GM12878 (cell line): ENCODE measurements around the gene ZNF462. TPM values are rescaled to one million over a fixed set of nuclear protein-coding genes. Genes with fewer than 3 reads are reported as not detected.

Source experiments
- ATF7 ChIP-seq: fragments of 450-650 bp; IDR thresholded peaks from 2 replicates; pipeline ENCODE4 v1.6.1; 2016; ENCODE audit warnings: low read depth, mild to moderate bottlenecking
- CEBPB ChIP-seq, 2 experiments: fragments of 150-350 bp in 1 of 2; IDR thresholded peaks; 2 replicates each; pipeline ENCODE4 v1.6.1; 2012 to 2014; ENCODE audit warnings: low read depth in 2 of 2, low read length in 2 of 2, borderline replicate concordance in 1 of 2, inconsistent platforms in 1 of 2
- CHD2 ChIP-seq: IDR thresholded peaks from 2 replicates; pipeline ENCODE4 v1.6.1; 2011; ENCODE audit warnings: low read depth, low read length, improper control_type of control experiment, borderline replicate concordance
- ELK1 ChIP-seq: IDR thresholded peaks from 2 replicates; pipeline ENCODE4 v1.6.1; 2012; ENCODE audit warnings: low read depth, low read length, improper control_type of control experiment
- ETV6 ChIP-seq, 2 experiments: fragments of 450-650 bp in 1 of 2; IDR thresholded peaks in 1 of 2; conservative IDR thresholded peaks in 1 of 2; 2 replicates each; pipeline ENCODE4 v1.6.1; 2014; ENCODE audit warnings: antibody characterized with exemption in 1 of 2, borderline replicate concordance in 1 of 2, low read depth in 1 of 2, mild to moderate bottlenecking in 1 of 2, moderate library complexity in 1 of 2
- FOXK2 ChIP-seq: fragments of 450-650 bp; IDR thresholded peaks from 2 replicates; pipeline ENCODE4 v1.6.1; 2017; ENCODE audit warnings: mild to moderate bottlenecking, moderate library complexity
- FOXM1 ChIP-seq: IDR thresholded peaks from 2 replicates; pipeline ENCODE4 v1.6.1; 2012; ENCODE audit warnings: low read depth, mild to moderate bottlenecking, inconsistent platforms, low read length, moderate library complexity
- GATAD2B ChIP-seq: fragments of 450-650 bp; conservative IDR thresholded peaks from 2 replicates; pipeline ENCODE4 v1.6.1; 2017; ENCODE audit warnings: low read depth, mild to moderate bottlenecking, moderate library complexity
- HDGF ChIP-seq: fragments of 450-650 bp; IDR thresholded peaks from 2 replicates; pipeline ENCODE4 v1.6.1; 2016; ENCODE audit warnings: antibody characterized with exemption
- MEF2B ChIP-seq: fragments of 450-650 bp; IDR thresholded peaks from 2 replicates; pipeline ENCODE4 v1.6.1; 2018; ENCODE audit warnings: mild to moderate bottlenecking, moderate library complexity; ENCODE audit not compliant: partially characterized antibody, poor library complexity, severe bottlenecking
- MTA3 ChIP-seq: IDR thresholded peaks from 2 replicates; pipeline ENCODE4 v1.6.1; 2012; ENCODE audit warnings: low read length, inconsistent platforms, borderline replicate concordance
- NBN ChIP-seq: fragments of 450-650 bp; IDR thresholded peaks from 2 replicates; pipeline ENCODE4 v1.6.1; 2016
- RELA ChIP-seq: fragments of 450-650 bp; IDR thresholded peaks from 2 replicates; pipeline ENCODE4 v1.8.0; 2014; ENCODE audit warnings: borderline replicate concordance; ENCODE audit not compliant: partially characterized antibody
- SREBF2 ChIP-seq: IDR thresholded peaks from 2 replicates; pipeline ENCODE4 v1.6.1; 2012; ENCODE audit warnings: mild to moderate bottlenecking, low read length
- WRNIP1 ChIP-seq: IDR thresholded peaks from 2 replicates; pipeline ENCODE4 v1.6.1; 2011; ENCODE audit warnings: low read depth, low read length, improper control_type of control experiment, borderline replicate concordance
- ZNF207 ChIP-seq: fragments of 450-650 bp; IDR thresholded peaks from 2 replicates; pipeline ENCODE4 v1.6.1; 2014; ENCODE audit warnings: antibody characterized with exemption, mild to moderate bottlenecking, borderline replicate concordance
- polyA plus RNA-seq, 11 experiments: library from polyadenylated mRNA; depleted of rRNA in 4 of 11; unstranded in 6 of 11; stranded (reverse) in 5 of 11; fragments of >200 nt; fragmentation: Nextera tagmentation in 4 of 11; fragmentation: Illumina TruSeq in 1 of 11; extraction: Ambion mirVana in 4 of 11; extraction: Trizol in 1 of 11; gene quantifications; 1 replicate in 1 of 11; 2 replicates in 10 of 11; pipeline versions ENCODE4 v1.2.1 to v1.2.3, GENCODE V29; 2011 to 2016; ENCODE audit warnings: inconsistent platforms in 2 of 11, missing spikeins in 2 of 11, low read depth in 1 of 11
- total RNA-seq, 4 experiments: library from RNA; depleted of rRNA in 3 of 4; stranded (reverse); fragments of >200 nt in 3 of 4; fragmentation: Illumina TruSeq in 1 of 4; extraction: Trizol in 1 of 4; gene quantifications; 2 replicates each; pipeline versions ENCODE4 v1.2.1 to v1.2.3, GENCODE V29; 2013 to 2021
- TF ChIP-seq, protein P1 (sequence below), 3 experiments: IDR thresholded peaks in 2 of 3; conservative IDR thresholded peaks in 1 of 3; 2 replicates each; pipeline ENCODE4 v1.5.1; 2011; ENCODE audit warnings: low read depth in 3 of 3, low read length in 3 of 3, mild to moderate bottlenecking in 3 of 3, control low read depth in 2 of 3, moderate library complexity in 2 of 3, inconsistent platforms in 1 of 3, mixed read lengths in 1 of 3; ENCODE audit not compliant: control insufficient read depth in 2 of 3, insufficient read depth in 1 of 3; ENCODE audit errors: extremely low read depth in 1 of 3
- TF ChIP-seq, protein P2 (sequence below): fragments of 450-650 bp; IDR thresholded peaks from 2 replicates; pipeline ENCODE4 v1.6.1; 2016; ENCODE audit warnings: mild to moderate bottlenecking

Gene ZNF462
- total and polyA plus RNA-seq, 10 of the 15 experiments (the other 5 are each of a cell fraction or from before 2014, with no cell fraction given) = 0.27 to 13.7 (median 0.55) TPM

DNA sequence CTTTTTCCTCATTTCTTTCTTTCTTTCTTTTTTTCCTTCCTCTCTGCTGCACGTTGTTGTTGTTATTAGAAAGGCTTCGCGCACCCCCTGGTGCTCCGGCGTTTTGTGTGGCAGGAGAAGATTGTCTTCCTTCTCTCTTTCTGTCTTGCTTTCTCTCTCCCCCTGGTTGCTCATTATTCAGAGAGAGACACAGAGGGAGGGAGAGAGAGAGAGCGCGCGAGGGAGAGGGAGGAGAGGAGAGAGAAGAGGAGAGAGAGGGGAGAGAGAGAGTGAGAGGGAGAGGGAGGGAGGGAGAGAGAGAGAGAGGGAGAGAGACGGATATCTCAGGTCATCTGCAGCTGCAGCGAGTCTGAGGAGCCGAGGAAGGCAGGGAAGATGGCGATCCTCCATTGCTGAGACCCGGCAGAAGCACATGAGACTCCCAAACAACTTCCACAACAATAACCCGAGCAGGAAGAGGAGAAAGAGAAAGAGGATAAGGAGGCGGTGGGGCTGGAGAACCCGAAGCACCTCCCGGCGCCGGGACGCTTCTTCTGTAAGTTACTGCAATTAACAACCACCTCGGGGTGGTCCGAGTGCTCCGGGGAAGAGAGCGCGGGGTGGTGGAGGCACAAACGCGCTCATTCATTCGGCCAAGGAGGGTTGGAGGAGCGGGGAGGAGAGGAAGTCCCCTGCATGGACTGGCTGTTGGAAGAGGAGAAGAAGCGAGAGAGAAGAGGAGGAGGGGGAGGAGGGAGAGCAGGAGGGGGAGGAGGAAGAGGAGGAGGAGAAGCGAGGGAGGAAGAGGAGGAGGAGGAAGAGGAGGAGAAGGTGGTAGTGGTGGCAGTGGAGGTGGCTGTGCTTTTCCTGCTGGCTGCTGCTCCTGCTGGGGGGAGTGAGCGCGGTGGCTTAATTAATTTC lies at the start of gene ZNF462 (continued):
- TF ChIP-seq WRNIP1 (no peak), SREBF2 (no peak), MTA3 (no peak), NBN (peak; percentile 76), FOXK2 (no peak), HDGF (peak; percentile 23; the same call in 1 of the 2 replicates), ATF7 (no peak), ELK1 (no peak), CEBPB (IDR thresholded peaks at IDR 0.05; ENCODE audit: borderline replicate concordance in 1 of 2, low read depth in 2 of 2, low read length in 2 of 2) (no peak), RELA (no peak), CHD2 (no peak), FOXM1 (no peak), MEF2B (no peak), GATAD2B (no peak; the same call in 1 of the 2 replicates), ZNF207 (no peak), ETV6 (conservative IDR thresholded peaks at IDR 0.05 in 1 of 2, IDR thresholded peaks at IDR 0.05 in 1 of 2; ENCODE audit: borderline replicate concordance in 1 of 2, low read depth in 1 of 2) (no peak)
- TF ChIP-seq, protein P1, sequence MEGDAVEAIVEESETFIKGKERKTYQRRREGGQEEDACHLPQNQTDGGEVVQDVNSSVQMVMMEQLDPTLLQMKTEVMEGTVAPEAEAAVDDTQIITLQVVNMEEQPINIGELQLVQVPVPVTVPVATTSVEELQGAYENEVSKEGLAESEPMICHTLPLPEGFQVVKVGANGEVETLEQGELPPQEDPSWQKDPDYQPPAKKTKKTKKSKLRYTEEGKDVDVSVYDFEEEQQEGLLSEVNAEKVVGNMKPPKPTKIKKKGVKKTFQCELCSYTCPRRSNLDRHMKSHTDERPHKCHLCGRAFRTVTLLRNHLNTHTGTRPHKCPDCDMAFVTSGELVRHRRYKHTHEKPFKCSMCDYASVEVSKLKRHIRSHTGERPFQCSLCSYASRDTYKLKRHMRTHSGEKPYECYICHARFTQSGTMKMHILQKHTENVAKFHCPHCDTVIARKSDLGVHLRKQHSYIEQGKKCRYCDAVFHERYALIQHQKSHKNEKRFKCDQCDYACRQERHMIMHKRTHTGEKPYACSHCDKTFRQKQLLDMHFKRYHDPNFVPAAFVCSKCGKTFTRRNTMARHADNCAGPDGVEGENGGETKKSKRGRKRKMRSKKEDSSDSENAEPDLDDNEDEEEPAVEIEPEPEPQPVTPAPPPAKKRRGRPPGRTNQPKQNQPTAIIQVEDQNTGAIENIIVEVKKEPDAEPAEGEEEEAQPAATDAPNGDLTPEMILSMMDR (IDR thresholded peaks at IDR 0.05 in 2 of 3, conservative IDR thresholded peaks at IDR 0.05 in 1 of 3; ENCODE audit: control insufficient read depth in 2 of 3, extremely low read depth in 1 of 3, insufficient read depth in 1 of 3, low read depth in 3 of 3, low read length in 3 of 3) = peak in 1 of 3 experiments; percentile 44; a peak in 2 of 6 replicates
- TF ChIP-seq, protein P2, sequence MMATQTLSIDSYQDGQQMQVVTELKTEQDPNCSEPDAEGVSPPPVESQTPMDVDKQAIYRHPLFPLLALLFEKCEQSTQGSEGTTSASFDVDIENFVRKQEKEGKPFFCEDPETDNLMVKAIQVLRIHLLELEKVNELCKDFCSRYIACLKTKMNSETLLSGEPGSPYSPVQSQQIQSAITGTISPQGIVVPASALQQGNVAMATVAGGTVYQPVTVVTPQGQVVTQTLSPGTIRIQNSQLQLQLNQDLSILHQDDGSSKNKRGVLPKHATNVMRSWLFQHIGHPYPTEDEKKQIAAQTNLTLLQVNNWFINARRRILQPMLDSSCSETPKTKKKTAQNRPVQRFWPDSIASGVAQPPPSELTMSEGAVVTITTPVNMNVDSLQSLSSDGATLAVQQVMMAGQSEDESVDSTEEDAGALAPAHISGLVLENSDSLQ = no peak
- TF ChIP-seq, all 136 proteins: peak for 10
